GM12864 (cell line): ENCODE results near the gene OTX1.

ENCODE experiments used
- DNase-seq: peaks from one replicate; pipeline ENCODE4 v3.0.0-alpha.2; 2011; ENCODE audit warnings: low read depth
- H3K4me3 ChIP-seq: 2 replicates; pipeline ENCODE4 v1.5.1; 2011; ENCODE audit warnings: mild to moderate bottlenecking, low read depth, low read length, control low read depth
- TF ChIP-seq, protein P1 (sequence below): IDR thresholded peaks from 2 replicates; pipeline ENCODE4 v1.5.1; 2011; ENCODE audit warnings: low read depth, mild to moderate bottlenecking, moderate library complexity, low read length, control low read depth, inconsistent platforms; ENCODE audit errors: missing control alignments

Gene OTX1

DNA sequence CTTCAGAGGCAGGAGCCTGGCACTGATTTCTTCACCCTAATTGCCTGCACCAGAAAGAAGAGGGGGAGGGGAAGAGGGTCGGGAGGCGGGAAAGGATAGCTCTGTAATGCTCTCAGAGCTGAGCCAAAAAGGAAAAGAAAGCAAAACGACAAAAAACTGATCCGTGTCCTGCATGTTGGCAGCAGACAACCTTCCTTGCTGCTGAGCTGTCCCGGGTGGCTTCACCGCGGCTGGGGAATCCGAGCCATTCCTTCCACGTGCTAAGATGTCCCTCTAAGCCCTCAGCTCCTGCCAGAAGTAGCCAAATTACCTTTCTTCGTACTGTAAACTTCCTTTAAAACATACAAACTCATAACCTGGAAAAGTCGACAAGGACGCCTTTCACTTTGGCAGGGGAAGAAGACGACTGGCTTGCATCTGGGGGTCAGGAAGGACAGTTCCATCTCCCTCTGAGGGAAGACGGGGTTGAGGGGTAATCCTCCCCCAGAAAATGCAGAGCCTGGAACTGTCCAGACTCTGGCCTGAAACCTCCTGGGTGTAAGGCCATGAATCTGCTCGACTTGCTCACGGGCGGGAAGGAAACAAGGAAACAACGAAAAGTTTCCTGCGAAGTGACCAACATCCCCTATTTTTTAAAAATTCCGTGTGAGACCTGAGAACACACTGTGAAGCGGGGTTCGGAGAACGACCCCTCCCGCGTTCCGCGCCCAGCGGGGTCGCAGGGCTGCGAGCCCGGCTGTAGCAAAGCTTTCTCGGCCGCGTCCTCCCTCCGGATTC is 7.7 kb downstream of the OTX1 start:
- TF ChIP-seq, protein P1, sequence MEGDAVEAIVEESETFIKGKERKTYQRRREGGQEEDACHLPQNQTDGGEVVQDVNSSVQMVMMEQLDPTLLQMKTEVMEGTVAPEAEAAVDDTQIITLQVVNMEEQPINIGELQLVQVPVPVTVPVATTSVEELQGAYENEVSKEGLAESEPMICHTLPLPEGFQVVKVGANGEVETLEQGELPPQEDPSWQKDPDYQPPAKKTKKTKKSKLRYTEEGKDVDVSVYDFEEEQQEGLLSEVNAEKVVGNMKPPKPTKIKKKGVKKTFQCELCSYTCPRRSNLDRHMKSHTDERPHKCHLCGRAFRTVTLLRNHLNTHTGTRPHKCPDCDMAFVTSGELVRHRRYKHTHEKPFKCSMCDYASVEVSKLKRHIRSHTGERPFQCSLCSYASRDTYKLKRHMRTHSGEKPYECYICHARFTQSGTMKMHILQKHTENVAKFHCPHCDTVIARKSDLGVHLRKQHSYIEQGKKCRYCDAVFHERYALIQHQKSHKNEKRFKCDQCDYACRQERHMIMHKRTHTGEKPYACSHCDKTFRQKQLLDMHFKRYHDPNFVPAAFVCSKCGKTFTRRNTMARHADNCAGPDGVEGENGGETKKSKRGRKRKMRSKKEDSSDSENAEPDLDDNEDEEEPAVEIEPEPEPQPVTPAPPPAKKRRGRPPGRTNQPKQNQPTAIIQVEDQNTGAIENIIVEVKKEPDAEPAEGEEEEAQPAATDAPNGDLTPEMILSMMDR: no peak
- DNase-seq: no peak
- peak overlapping the region; percentile 6; the same call in 1 of the 2 replicates for H3K4me3 ChIP-seq

DNA sequence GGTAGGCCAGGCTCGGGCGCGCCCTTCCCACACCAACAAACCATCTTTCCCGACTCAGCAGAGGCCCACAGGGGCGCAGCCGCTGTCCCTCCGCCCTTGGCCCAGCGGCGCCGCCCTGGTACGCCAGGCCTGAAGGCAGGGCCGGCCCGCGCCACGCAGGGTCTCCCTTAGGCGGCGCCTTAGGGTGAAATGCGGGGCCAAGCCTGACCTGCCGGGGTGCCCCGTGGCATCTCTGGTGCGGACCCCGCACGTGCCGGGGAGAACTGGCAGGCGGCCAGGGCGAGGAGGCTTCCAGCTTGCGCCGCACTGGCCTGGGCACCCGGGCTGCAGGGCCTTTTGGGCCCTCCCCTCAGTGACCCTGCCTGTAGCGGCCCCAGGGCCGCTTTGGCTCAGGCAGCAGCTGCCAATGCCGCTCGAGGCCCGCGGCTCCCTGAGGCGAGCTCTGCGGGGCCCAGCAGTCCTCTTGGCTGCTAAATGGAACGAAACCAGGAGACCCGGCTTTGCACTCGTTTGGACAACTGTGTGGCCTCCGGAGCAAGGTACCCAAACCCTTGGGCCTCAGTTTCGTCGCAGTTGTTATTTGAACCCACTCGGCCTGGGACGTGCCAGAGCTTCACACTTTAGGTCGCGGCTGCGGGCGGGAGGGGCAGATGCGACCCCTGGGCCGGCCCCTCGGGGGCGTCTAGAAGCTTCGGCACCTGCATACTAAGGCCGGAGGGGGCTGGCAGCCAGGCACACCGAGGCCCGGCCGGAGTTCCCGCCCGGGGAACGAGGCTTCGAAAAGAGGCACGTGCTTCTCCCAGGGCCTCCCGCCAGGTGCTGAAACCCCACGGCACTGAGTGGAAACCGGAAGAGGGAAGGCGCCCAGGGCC is 8.5 kb downstream of the OTX1 start:
- TF ChIP-seq, protein P1: no peak
- DNase-seq: no peak
- H3K4me3 ChIP-seq: no peak overlapping the region

- TF ChIP-seq, protein P1: no peak
- no peak for DNase-seq
- H3K4me3 ChIP-seq: no peak overlapping the region; the same call in 1 of the 2 replicates
Measured at GRCh38 chr2:63059793-63060471, 9.3 kb downstream of the OTX1 start.

DNA sequence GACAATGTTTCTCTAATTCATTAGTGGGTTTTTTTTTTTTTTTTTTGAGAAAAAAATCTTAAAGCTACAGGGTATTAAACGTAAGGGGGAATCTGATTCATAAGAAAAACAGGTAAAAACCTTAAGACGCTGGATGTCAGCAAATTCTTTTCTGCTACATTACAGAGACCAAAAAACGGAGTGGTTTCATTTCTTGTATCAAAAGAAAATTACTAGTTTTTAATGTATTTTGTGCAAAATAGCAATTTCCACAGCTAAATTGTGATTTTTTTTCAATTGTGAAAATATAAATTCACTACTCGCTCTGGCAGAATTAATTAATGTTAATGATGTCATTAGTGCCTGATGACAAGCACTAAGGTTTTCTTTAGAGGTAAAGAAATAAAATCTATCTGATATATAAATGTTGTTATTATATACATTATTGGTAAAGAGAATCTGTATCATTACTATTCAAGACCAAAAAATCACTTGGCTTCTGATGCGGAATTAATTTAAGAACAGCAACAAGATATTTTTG is 9.9 kb downstream of the OTX1 start:
- DNase-seq: no peak
- no peak overlapping the region for H3K4me3 ChIP-seq
- TF ChIP-seq, protein P1: no peak

- TF ChIP-seq, protein P1: no peak
- H3K4me3 ChIP-seq: no peak overlapping the region
- no peak for DNase-seq
Measured at GRCh38 chr2:63064197-63064596, 13.6 kb downstream of the OTX1 start.

DNA sequence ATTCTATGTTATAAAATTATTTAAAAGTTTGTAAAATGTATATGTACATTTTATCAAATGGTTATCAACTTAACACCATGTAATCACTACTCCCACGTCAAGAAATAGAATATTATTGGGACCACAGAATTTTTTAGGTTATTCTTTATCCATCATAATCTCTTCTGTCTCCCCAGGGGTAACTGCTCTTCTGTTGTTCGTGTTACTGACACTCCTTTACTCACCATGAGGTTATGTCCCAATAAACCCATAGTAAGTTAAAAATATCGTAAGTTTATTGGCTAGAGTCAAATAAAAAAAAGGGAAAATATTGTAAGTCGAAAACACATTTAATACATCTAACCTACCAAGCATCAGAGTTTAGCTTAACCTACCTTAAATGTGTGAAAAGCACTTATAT is 14.0 kb downstream of the OTX1 start:
- TF ChIP-seq, protein P1: no peak
- H3K4me3 ChIP-seq: no peak overlapping the region
- no peak for DNase-seq
